Measurements from ENCODE around the gene KRTAP10-6. TPM values are rescaled to one million over a fixed set of nuclear protein-coding genes. Genes with fewer than 3 reads are reported as not detected.

Gene KRTAP10-6
- total and polyA plus RNA-seq, 2 experiments from 2014 or later = not detected

- Histone ChIP-seq H3K27ac (no peak overlapping the region), H3K9me2 (replicated peaks; ENCODE audit: insufficient read depth) (no peaks in the 10 kb centered on the region), H2AFZ (no peak overlapping the region), H3K4me3 (no peak overlapping the region), H3K4me1 (ENCODE audit: insufficient read depth) (no peaks in the 10 kb centered on the region), H3K9me3 (ENCODE audit: low read depth) (no peaks in the 10 kb centered on the region), H3K36me3 (replicated peaks; ENCODE audit: insufficient read depth, low read depth) (no peaks in the 10 kb centered on the region), H4K20me1 (ENCODE audit: insufficient read depth, poor library complexity, severe bottlenecking) (no peaks in the 10 kb centered on the region), H3K4me2 (no peak overlapping the region), H3K79me2 (no peaks in the 10 kb centered on the region), H3K27me3 (no peaks in the 10 kb centered on the region)
- TF ChIP-seq EZH2phosphoT487 (IDR thresholded peaks at IDR 0.05; ENCODE audit: low read depth, severe bottlenecking, unreplicated experiment) = no peak
- TF ChIP-seq, protein P1, sequence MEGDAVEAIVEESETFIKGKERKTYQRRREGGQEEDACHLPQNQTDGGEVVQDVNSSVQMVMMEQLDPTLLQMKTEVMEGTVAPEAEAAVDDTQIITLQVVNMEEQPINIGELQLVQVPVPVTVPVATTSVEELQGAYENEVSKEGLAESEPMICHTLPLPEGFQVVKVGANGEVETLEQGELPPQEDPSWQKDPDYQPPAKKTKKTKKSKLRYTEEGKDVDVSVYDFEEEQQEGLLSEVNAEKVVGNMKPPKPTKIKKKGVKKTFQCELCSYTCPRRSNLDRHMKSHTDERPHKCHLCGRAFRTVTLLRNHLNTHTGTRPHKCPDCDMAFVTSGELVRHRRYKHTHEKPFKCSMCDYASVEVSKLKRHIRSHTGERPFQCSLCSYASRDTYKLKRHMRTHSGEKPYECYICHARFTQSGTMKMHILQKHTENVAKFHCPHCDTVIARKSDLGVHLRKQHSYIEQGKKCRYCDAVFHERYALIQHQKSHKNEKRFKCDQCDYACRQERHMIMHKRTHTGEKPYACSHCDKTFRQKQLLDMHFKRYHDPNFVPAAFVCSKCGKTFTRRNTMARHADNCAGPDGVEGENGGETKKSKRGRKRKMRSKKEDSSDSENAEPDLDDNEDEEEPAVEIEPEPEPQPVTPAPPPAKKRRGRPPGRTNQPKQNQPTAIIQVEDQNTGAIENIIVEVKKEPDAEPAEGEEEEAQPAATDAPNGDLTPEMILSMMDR (IDR thresholded peaks at IDR 0.05; ENCODE audit: poor library complexity) = no peak
- WGBS (ENCODE audit: low lambda C conversion rate, missing lambda C conversion rate) = 95% methylated on average over 18 of the region's 18 CpGs
- no peak for DNase-seq (ENCODE audit: low spot score)
Observed at GRCh38 chr21:44567481-44568171, 24.7 kb downstream of the KRTAP10-6 start.

DNA sequence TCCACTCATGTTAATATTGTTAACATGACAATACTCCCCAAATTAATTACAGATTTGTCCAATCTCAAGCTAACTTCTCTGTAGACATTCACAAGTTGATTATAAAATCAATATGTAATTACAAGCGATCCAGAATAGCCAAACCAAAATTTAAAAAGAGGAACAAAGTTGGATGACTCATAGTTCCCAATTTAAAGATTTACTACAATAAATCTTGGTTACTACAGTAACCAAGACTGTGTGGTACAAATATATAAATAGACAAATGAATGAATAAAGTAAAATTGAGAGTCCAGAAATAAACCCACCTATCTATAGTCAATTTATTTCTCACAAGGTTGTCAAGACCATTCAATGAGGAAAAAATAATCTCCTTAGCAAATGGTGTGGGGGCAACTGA lies 25.9 kb downstream of the KRTAP10-6 start:
- H3K79me2 ChIP-seq = no peaks in the 10 kb centered on the region
- no peak overlapping the region for H3K27ac ChIP-seq
- no peaks in the 10 kb centered on the region for H3K9me2 ChIP-seq (replicated peaks; ENCODE audit: insufficient read depth)
- H3K27me3 ChIP-seq = no peaks in the 10 kb centered on the region
- no peaks in the 10 kb centered on the region for H3K9me3 ChIP-seq (ENCODE audit: low read depth)
- no peak overlapping the region for H2AFZ ChIP-seq
- no peak overlapping the region for H3K4me2 ChIP-seq
- TF ChIP-seq, protein P1 (IDR thresholded peaks at IDR 0.05; ENCODE audit: poor library complexity) = no peak
- TF ChIP-seq EZH2phosphoT487 (IDR thresholded peaks at IDR 0.05; ENCODE audit: low read depth, severe bottlenecking, unreplicated experiment) (no peak), EZH2 (IDR thresholded peaks at IDR 0.05; ENCODE audit: borderline replicate concordance) (no peak)
- no peaks in the 10 kb centered on the region for H3K4me1 ChIP-seq (ENCODE audit: insufficient read depth)
- WGBS (ENCODE audit: low lambda C conversion rate, missing lambda C conversion rate) = 82% methylated on average over 1 of the region's 1 CpG
- no peaks in the 10 kb centered on the region for H3K36me3 ChIP-seq (replicated peaks; ENCODE audit: insufficient read depth, low read depth)
- no peak overlapping the region for H3K4me3 ChIP-seq
- no peak for DNase-seq (ENCODE audit: low spot score)
- H4K20me1 ChIP-seq (ENCODE audit: insufficient read depth, poor library complexity, severe bottlenecking) = no peaks in the 10 kb centered on the region

GRCh38 chr21:44564886-44565598 lies 27.3 kb downstream of the KRTAP10-6 start:
- 8% methylated on average over 1 of the region's 1 CpG for WGBS (ENCODE audit: low lambda C conversion rate, missing lambda C conversion rate)
- Histone ChIP-seq H3K4me1 (ENCODE audit: insufficient read depth) (no peaks in the 10 kb centered on the region), H4K20me1 (ENCODE audit: insufficient read depth, poor library complexity, severe bottlenecking) (no peaks in the 10 kb centered on the region)

More at GRCh38 chr21:44564886-44565598, 27.3 kb downstream of the KRTAP10-6 start:
- H3K9me3 ChIP-seq (ENCODE audit: low read depth) = no peaks in the 10 kb centered on the region
- H3K9me2 ChIP-seq (replicated peaks; ENCODE audit: insufficient read depth) = no peaks in the 10 kb centered on the region
- H3K36me3 ChIP-seq (replicated peaks; ENCODE audit: insufficient read depth, low read depth) = no peaks in the 10 kb centered on the region
- H3K27me3 ChIP-seq = no peaks in the 10 kb centered on the region
- H3K4me3 ChIP-seq = no peak overlapping the region
- H3K27ac ChIP-seq = no peak overlapping the region
- TF ChIP-seq EZH2phosphoT487 (IDR thresholded peaks at IDR 0.05; ENCODE audit: low read depth, severe bottlenecking, unreplicated experiment) (no peak), EZH2 (IDR thresholded peaks at IDR 0.05; ENCODE audit: borderline replicate concordance) (no peak)
- TF ChIP-seq, protein P1 (IDR thresholded peaks at IDR 0.05; ENCODE audit: poor library complexity) = no peak
- no peaks in the 10 kb centered on the region for H3K79me2 ChIP-seq
- no peak overlapping the region for H3K4me2 ChIP-seq
- H2AFZ ChIP-seq = no peak overlapping the region
- no peak for DNase-seq (ENCODE audit: low spot score)
